ENCODE data around the gene DAAM1.

The DAAM1 gene

DNA sequence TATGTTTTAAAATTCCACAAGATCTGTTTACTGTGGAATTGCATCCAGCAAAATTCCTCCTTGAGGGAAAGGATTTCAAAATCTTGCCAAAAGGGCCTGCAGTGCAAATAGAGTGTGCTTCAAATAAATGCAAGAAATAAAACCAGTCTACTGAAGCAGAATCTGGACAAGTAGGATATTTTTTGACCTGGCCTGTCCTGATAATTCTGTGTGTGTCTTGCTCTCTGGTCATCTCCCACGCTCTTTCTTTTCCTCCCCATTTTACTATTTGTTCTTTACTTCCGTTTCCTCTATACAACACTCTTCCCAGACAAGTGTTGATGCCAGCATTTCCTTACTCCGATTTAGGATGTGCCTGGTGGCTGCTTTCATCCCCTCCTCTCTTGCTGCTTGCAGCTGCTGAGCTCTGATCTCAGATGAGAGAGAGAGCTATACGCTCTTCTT lies 160.8 kb downstream of the DAAM1 start:
- H3K36me3 ChIP-seq (ENCODE audit: insufficient read depth, low read length) = 0 out of 2 replicates have a peak, but pooled peaks cover 4% of the 10 kb centered on the region
- no peaks in the 10 kb centered on the region for H3K9me2 ChIP-seq (replicated peaks; ENCODE audit: low read depth, low read length)
- H2AFZ ChIP-seq (ENCODE audit: low read length) = no peak overlapping the region
- no peak overlapping the region for H3K9ac ChIP-seq (ENCODE audit: low read depth, low read length, poor library complexity, severe bottlenecking)
- no peak overlapping the region for H3K4me3 ChIP-seq (ENCODE audit: low read length, poor library complexity, severe bottlenecking)
- no peaks in the 10 kb centered on the region for H3F3A ChIP-seq (ENCODE audit: low read depth)
- TF ChIP-seq, protein P1, sequence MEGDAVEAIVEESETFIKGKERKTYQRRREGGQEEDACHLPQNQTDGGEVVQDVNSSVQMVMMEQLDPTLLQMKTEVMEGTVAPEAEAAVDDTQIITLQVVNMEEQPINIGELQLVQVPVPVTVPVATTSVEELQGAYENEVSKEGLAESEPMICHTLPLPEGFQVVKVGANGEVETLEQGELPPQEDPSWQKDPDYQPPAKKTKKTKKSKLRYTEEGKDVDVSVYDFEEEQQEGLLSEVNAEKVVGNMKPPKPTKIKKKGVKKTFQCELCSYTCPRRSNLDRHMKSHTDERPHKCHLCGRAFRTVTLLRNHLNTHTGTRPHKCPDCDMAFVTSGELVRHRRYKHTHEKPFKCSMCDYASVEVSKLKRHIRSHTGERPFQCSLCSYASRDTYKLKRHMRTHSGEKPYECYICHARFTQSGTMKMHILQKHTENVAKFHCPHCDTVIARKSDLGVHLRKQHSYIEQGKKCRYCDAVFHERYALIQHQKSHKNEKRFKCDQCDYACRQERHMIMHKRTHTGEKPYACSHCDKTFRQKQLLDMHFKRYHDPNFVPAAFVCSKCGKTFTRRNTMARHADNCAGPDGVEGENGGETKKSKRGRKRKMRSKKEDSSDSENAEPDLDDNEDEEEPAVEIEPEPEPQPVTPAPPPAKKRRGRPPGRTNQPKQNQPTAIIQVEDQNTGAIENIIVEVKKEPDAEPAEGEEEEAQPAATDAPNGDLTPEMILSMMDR (conservative IDR thresholded peaks at IDR 0.05; ENCODE audit: low read length) = no peak
- no peak for TF ChIP-seq EZH2phosphoT487 (IDR thresholded peaks at IDR 0.05; ENCODE audit: borderline replicate concordance)
- no peaks in the 10 kb centered on the region for H3K4me1 ChIP-seq (ENCODE audit: insufficient read depth, low read length, poor library complexity, severe bottlenecking)
- H4K20me1 ChIP-seq (ENCODE audit: insufficient read depth, low read length, poor library complexity, severe bottlenecking) = no peaks in the 10 kb centered on the region
- no peaks in the 10 kb centered on the region for H3K79me2 ChIP-seq (ENCODE audit: insufficient read depth, low read length)
- H3K27me3 ChIP-seq (ENCODE audit: insufficient read depth, low read length, poor library complexity, severe bottlenecking) = no peaks in the 10 kb centered on the region
- H3K9me3 ChIP-seq (ENCODE audit: insufficient read depth, low read depth, low read length) = no peaks in the 10 kb centered on the region
- H3K4me2 ChIP-seq (ENCODE audit: low read depth, low read length, poor library complexity, severe bottlenecking) = no peak overlapping the region

DNA sequence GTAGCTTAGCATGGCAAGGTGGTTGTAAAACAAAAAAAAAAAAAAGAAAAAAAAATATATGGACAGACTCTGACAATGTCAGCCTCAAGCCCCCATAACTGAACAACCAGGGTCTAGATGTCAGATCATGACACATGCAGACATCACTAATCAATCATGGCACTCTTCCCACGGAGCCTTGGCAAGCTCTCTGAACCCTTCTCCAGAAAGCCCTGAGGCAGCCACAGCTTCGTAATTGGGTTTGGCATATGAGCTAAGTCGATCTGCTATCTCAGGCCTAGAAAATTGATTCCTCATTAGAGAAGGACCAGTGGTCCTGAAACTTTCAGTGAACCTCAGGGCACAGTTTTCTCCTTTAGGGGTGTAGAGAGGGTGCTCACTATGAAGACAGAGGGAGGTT lies 164.5 kb downstream of the DAAM1 start:
- TF ChIP-seq, protein P1 (conservative IDR thresholded peaks at IDR 0.05; ENCODE audit: low read length) = no peak
- no peak for TF ChIP-seq EZH2phosphoT487 (IDR thresholded peaks at IDR 0.05; ENCODE audit: borderline replicate concordance)
- Histone ChIP-seq H3K4me1 (ENCODE audit: insufficient read depth, low read length, poor library complexity, severe bottlenecking) (no peaks in the 10 kb centered on the region), H3K9ac (ENCODE audit: low read depth, low read length, poor library complexity, severe bottlenecking) (no peak overlapping the region), H3K9me3 (ENCODE audit: insufficient read depth, low read depth, low read length) (no peaks in the 10 kb centered on the region), H4K20me1 (ENCODE audit: insufficient read depth, low read length, poor library complexity, severe bottlenecking) (no peaks in the 10 kb centered on the region), H3K4me3 (ENCODE audit: low read length, poor library complexity, severe bottlenecking) (no peak overlapping the region), H2AFZ (ENCODE audit: low read length) (no peak overlapping the region), H3K27me3 (ENCODE audit: insufficient read depth, low read length, poor library complexity, severe bottlenecking) (no peaks in the 10 kb centered on the region), H3K4me2 (ENCODE audit: low read depth, low read length, poor library complexity, severe bottlenecking) (no peak overlapping the region), H3F3A (ENCODE audit: low read depth) (no peaks in the 10 kb centered on the region), H3K9me2 (replicated peaks; ENCODE audit: low read depth, low read length) (no peaks in the 10 kb centered on the region), H3K79me2 (ENCODE audit: insufficient read depth, low read length) (no peaks in the 10 kb centered on the region), H3K36me3 (ENCODE audit: insufficient read depth, low read length) (0 out of 2 replicates have a peak, but pooled peaks cover 4% of the 10 kb centered on the region)

- H3K79me2 ChIP-seq (ENCODE audit: insufficient read depth, low read length) = no peaks in the 10 kb centered on the region
- H3K9me3 ChIP-seq (ENCODE audit: insufficient read depth, low read depth, low read length) = no peaks in the 10 kb centered on the region
- H3K27me3 ChIP-seq (ENCODE audit: insufficient read depth, low read length, poor library complexity, severe bottlenecking) = no peaks in the 10 kb centered on the region
- no peaks in the 10 kb centered on the region for H4K20me1 ChIP-seq (ENCODE audit: insufficient read depth, low read length, poor library complexity, severe bottlenecking)
- no peak for TF ChIP-seq EZH2phosphoT487 (IDR thresholded peaks at IDR 0.05; ENCODE audit: borderline replicate concordance)
- TF ChIP-seq, protein P1 (conservative IDR thresholded peaks at IDR 0.05; ENCODE audit: low read length) = no peak
- H3K4me3 ChIP-seq (ENCODE audit: low read length, poor library complexity, severe bottlenecking) = no peak overlapping the region
- H3K9ac ChIP-seq (ENCODE audit: low read depth, low read length, poor library complexity, severe bottlenecking) = no peak overlapping the region
- peaks cover under 1% of the 10 kb centered on the region for H3K4me1 ChIP-seq (ENCODE audit: insufficient read depth, low read length, poor library complexity, severe bottlenecking)
- no peak overlapping the region for H3K4me2 ChIP-seq (ENCODE audit: low read depth, low read length, poor library complexity, severe bottlenecking)
- 0 out of 2 replicates have a peak, but pooled peaks cover 4% of the 10 kb centered on the region for H3K36me3 ChIP-seq (ENCODE audit: insufficient read depth, low read length)
- H2AFZ ChIP-seq (ENCODE audit: low read length) = no peak overlapping the region
- no peaks in the 10 kb centered on the region for H3F3A ChIP-seq (ENCODE audit: low read depth)
- no peaks in the 10 kb centered on the region for H3K9me2 ChIP-seq (replicated peaks; ENCODE audit: low read depth, low read length)
Measured at GRCh38 chr14:59354666-59355065, 166.2 kb downstream of the DAAM1 start.
